GM12864 (cell line): ENCODE measurements around the gene HSD17B1.

Experiments
- DNase-seq: peaks from one replicate; pipeline ENCODE4 v3.0.0-alpha.2; 2011; ENCODE audit warnings: low read depth
- H3K4me3 ChIP-seq: 2 replicates; pipeline ENCODE4 v1.5.1; 2011; ENCODE audit warnings: mild to moderate bottlenecking, low read depth, low read length, control low read depth
- CTCF ChIP-seq: IDR thresholded peaks from 2 replicates; pipeline ENCODE4 v1.5.1; 2011; ENCODE audit warnings: low read depth, mild to moderate bottlenecking, moderate library complexity, low read length, control low read depth, inconsistent platforms; ENCODE audit errors: missing control alignments

Gene HSD17B1

DNA sequence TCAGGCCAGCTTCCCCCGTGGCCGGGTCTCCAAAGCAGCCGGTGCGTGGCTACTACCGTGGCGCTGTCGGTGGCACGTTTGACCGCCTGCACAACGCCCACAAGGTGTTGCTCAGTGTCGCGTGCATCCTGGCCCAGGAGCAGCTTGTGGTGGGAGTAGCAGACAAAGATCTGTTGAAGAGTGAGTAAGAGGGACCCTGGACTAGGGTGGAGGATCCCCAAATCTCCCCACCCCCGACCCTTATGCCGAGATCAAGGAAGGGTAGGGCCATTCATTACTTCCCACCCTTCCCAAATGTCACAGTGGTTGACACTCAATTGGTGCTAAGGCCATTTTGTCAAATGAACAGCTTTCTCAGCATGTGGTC lies 10.4 kb downstream of the HSD17B1 start:
- DNase-seq, result no peak
- no peak for TF ChIP-seq CTCF
- peak overlapping the region; percentile 94 for H3K4me3 ChIP-seq

DNA sequence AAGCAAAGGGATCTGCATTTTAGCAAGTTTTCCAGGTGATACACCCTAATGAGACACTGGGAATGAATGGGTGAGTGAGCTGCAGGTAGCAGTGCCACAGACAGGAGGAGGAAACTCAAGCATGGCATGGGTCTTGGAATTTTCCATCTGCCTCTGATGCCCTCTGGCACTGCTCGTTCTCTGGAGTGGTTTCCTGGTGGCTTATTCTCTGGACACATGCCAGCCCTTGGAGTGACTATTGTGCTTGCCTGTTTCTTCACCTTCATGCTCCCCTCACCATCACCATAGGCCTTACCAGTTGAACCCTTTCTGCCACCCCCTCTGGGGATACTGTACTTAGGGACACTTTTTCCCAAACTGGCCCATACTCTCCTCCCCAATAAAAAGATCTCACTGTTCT lies 10.8 kb downstream of the HSD17B1 start:
- DNase-seq, result no peak
- peak overlapping the region; percentile 94 for H3K4me3 ChIP-seq
- TF ChIP-seq CTCF, result no peak

DNA sequence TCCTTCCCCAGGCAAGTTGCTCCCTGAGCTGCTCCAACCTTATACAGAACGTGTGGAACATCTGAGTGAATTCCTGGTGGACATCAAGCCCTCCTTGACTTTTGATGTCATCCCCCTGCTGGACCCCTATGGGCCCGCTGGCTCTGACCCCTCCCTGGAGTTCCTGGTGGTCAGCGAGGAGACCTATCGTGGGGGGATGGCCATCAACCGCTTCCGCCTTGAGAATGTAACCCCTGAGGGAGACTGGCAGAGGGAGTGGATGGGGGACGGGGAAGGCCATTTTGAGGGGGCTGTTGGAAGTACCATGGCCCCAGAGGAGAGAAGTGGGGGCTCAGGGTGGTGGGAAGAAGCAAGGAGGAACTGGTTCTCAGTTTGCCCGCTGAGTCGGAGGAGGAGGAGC lies 11.2 kb downstream of the HSD17B1 start:
- no peak for DNase-seq
- H3K4me3 ChIP-seq, result peak overlapping the region; percentile 94
- no peak for TF ChIP-seq CTCF

GRCh38 chr17:42564815-42565522 lies 12.2 kb downstream of the HSD17B1 start:
- H3K4me3 ChIP-seq, result no peak overlapping the region
- no peak for TF ChIP-seq CTCF
- DNase-seq, result no peak

DNA sequence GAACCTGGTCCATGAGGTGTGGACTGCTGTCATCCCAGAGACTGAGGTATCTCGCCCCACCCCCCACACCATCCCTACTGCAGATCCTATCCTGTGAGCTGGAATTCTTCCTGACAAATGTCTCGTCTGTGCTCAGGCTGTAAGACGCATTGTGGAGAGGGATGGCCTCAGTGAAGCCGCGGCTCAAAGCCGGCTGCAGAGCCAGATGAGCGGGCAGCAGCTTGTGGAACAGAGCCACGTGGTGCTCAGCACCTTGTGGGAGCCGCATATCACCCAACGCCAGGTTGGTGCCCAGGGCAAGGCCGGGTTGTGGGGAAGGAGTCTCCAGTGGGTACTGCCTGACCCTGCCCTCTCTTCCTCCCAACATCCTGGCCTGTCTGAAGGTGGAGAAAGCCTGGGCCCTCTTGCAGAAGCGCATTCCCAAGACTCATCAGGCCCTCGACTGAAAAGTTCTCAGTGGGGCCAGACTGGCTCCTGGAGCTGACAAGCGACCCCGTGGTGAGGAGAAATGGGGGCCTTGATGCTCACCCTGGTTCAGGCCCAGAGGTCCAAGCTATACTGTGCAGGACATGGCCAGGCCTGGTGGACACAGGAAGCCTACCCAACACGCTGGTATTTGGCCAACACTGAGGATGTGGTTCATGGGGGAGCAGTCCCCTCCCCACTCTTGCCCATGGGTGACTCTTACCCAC lies 12.9 kb downstream of the HSD17B1 start:
- DNase-seq, result no peak
- TF ChIP-seq CTCF, result no peak
- H3K4me3 ChIP-seq, result no peak overlapping the region

- TF ChIP-seq CTCF, result no peak
These were observed 13.6 kb downstream of the HSD17B1 start for GRCh38 chr17:42566215-42566882.

More at GRCh38 chr17:42566215-42566882, 13.6 kb downstream of the HSD17B1 start:
- no peak for DNase-seq
- H3K4me3 ChIP-seq, result peak overlapping the region; percentile 88
